ENCODE data around the gene DLAT. TPM values are rescaled to one million over a fixed set of nuclear protein-coding genes. Genes with fewer than 3 reads are reported as not detected.
A peak's percentile ranks its signal among the peaks of the same experiment; 100 is the strongest.

Gene DLAT
- total RNA-seq, 1 donor from 2014 or later = 34.2 TPM

- Mint-ChIP-seq H3K4me1 (ENCODE audit: low read depth, unreplicated experiment) (no peaks in the 10 kb centered on the region), H3K27me3 (ENCODE audit: low read depth, unreplicated experiment) (no peaks in the 10 kb centered on the region), H3K27ac (ENCODE audit: unreplicated experiment) (no peak overlapping the region), H3K36me3 (ENCODE audit: low read depth, unreplicated experiment) (peaks cover 11% of the 10 kb centered on the region), H3K4me3 (ENCODE audit: unreplicated experiment) (no peak overlapping the region), H3K9me3 (ENCODE audit: unreplicated experiment) (no peaks in the 10 kb centered on the region)
- H3K4me3 ChIP-seq (ENCODE audit: insufficient read depth, low read depth, low read length) = no peak overlapping the region
- no peaks in the 10 kb centered on the region for H3K9me3 ChIP-seq (ENCODE audit: insufficient read depth, low read depth, low read length)
- no peaks in the 10 kb centered on the region for H4K20me1 ChIP-seq (ENCODE audit: insufficient read depth, low read length)
- DNase-seq (ENCODE audit: low read depth) = no peak
- H3K79me2 ChIP-seq (ENCODE audit: insufficient read depth, low read length) = no peaks in the 10 kb centered on the region
- no peak overlapping the region for H3K4me2 ChIP-seq (ENCODE audit: low read length)
- H3K9ac ChIP-seq (ENCODE audit: low read length) = no peak overlapping the region
- H3K36me3 ChIP-seq (ENCODE audit: insufficient read depth, low read length) = peaks cover 23% of the 10 kb centered on the region
- H3K27ac ChIP-seq (ENCODE audit: low read depth, low read length) = no peak overlapping the region
- no peaks in the 10 kb centered on the region for H3K27me3 ChIP-seq (ENCODE audit: insufficient read depth, low read length)
- no peak for TF ChIP-seq EZH2 (IDR thresholded peaks at IDR 0.05; ENCODE audit: insufficient read depth, low read length)
- no peaks in the 10 kb centered on the region for H3K4me1 ChIP-seq (ENCODE audit: insufficient read depth, low read length)
- no peak overlapping the region for H2AFZ ChIP-seq (ENCODE audit: low read depth, low read length)
- FAIRE-seq = no peak
These were observed 32.0 kb downstream of the DLAT start for GRCh38 chr11:112057170-112057569.

DNA sequence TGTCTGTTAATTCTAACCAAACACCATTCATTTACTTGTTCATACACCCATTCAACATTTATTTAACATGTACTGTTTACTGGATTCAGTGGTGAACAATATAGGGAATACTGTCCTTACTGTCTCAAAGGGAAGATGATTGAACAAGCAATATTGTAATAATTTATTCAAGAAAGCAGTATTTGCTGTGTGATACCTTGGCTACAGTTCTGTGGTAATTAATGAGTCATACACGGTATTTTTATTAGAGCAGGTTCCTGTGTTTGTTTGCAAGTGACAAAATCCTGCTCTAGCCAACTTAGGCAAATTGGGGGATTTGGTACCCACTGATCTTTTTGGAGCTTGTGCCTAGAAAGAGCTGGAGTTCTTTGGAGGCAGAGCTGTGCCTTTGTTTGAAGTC lies 32.9 kb downstream of the DLAT start:
- H3K36me3 ChIP-seq (ENCODE audit: insufficient read depth, low read length) = peaks cover 22% of the 10 kb centered on the region
- H3K36me3 Mint-ChIP-seq (ENCODE audit: low read depth, unreplicated experiment) = peaks cover 11% of the 10 kb centered on the region

GRCh38 chr11:112062923-112063322 lies 37.7 kb downstream of the DLAT start:
- no peak overlapping the region for H3K4me3 Mint-ChIP-seq (ENCODE audit: unreplicated experiment)
- FAIRE-seq (peak; percentile 62), DNase-seq (ENCODE audit: low read depth) (no peak)
- no peak overlapping the region for H3K27ac Mint-ChIP-seq (ENCODE audit: unreplicated experiment)
- H3K4me3 ChIP-seq (ENCODE audit: insufficient read depth, low read depth, low read length) = no peak overlapping the region
- peaks cover 13% of the 10 kb centered on the region for H3K36me3 ChIP-seq (ENCODE audit: insufficient read depth, low read length)
- H3K4me1 Mint-ChIP-seq (ENCODE audit: low read depth, unreplicated experiment) = no peaks in the 10 kb centered on the region
- no peaks in the 10 kb centered on the region for H3K9me3 ChIP-seq (ENCODE audit: insufficient read depth, low read depth, low read length)
- H4K20me1 ChIP-seq (ENCODE audit: insufficient read depth, low read length) = no peaks in the 10 kb centered on the region
- no peaks in the 10 kb centered on the region for H3K4me1 ChIP-seq (ENCODE audit: insufficient read depth, low read length)
- H3K9me3 Mint-ChIP-seq (ENCODE audit: unreplicated experiment) = no peaks in the 10 kb centered on the region
- no peak overlapping the region for H2AFZ ChIP-seq (ENCODE audit: low read depth, low read length)
- H3K4me2 ChIP-seq (ENCODE audit: low read length) = no peak overlapping the region
- no peaks in the 10 kb centered on the region for H3K79me2 ChIP-seq (ENCODE audit: insufficient read depth, low read length)
- H3K27ac ChIP-seq (ENCODE audit: low read depth, low read length) = no peak overlapping the region
- peaks cover 3% of the 10 kb centered on the region for H3K36me3 Mint-ChIP-seq (ENCODE audit: low read depth, unreplicated experiment)
- H3K27me3 ChIP-seq (ENCODE audit: insufficient read depth, low read length) = no peaks in the 10 kb centered on the region
- no peaks in the 10 kb centered on the region for H3K27me3 Mint-ChIP-seq (ENCODE audit: low read depth, unreplicated experiment)
- no peak overlapping the region for H3K9ac ChIP-seq (ENCODE audit: low read length)
- TF ChIP-seq, protein P1, sequence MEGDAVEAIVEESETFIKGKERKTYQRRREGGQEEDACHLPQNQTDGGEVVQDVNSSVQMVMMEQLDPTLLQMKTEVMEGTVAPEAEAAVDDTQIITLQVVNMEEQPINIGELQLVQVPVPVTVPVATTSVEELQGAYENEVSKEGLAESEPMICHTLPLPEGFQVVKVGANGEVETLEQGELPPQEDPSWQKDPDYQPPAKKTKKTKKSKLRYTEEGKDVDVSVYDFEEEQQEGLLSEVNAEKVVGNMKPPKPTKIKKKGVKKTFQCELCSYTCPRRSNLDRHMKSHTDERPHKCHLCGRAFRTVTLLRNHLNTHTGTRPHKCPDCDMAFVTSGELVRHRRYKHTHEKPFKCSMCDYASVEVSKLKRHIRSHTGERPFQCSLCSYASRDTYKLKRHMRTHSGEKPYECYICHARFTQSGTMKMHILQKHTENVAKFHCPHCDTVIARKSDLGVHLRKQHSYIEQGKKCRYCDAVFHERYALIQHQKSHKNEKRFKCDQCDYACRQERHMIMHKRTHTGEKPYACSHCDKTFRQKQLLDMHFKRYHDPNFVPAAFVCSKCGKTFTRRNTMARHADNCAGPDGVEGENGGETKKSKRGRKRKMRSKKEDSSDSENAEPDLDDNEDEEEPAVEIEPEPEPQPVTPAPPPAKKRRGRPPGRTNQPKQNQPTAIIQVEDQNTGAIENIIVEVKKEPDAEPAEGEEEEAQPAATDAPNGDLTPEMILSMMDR (IDR thresholded peaks at IDR 0.05; ENCODE audit: insufficient read depth, low read depth, low read length) = no peak

More for the DNA sequence above, 32.9 kb downstream of the DLAT start:
- no peaks in the 10 kb centered on the region for H3K9me3 ChIP-seq (ENCODE audit: insufficient read depth, low read depth, low read length)
- TF ChIP-seq EZH2 (IDR thresholded peaks at IDR 0.05; ENCODE audit: insufficient read depth, low read length) = no peak
- TF ChIP-seq, protein P1 (IDR thresholded peaks at IDR 0.05; ENCODE audit: insufficient read depth, low read depth, low read length) = no peak
- DNase-seq (ENCODE audit: low read depth) = no peak
- H3K4me3 ChIP-seq (ENCODE audit: insufficient read depth, low read depth, low read length) = no peak overlapping the region
- H2AFZ ChIP-seq (ENCODE audit: low read depth, low read length) = no peak overlapping the region
- no peaks in the 10 kb centered on the region for H3K79me2 ChIP-seq (ENCODE audit: insufficient read depth, low read length)
- H3K27ac ChIP-seq (ENCODE audit: low read depth, low read length) = no peak overlapping the region
- Mint-ChIP-seq H3K27ac (ENCODE audit: unreplicated experiment) (no peak overlapping the region), H3K27me3 (ENCODE audit: low read depth, unreplicated experiment) (no peaks in the 10 kb centered on the region), H3K4me1 (ENCODE audit: low read depth, unreplicated experiment) (no peaks in the 10 kb centered on the region), H3K4me3 (ENCODE audit: unreplicated experiment) (no peak overlapping the region), H3K9me3 (ENCODE audit: unreplicated experiment) (no peaks in the 10 kb centered on the region)
- FAIRE-seq = peak; percentile 41
- no peak overlapping the region for H3K9ac ChIP-seq (ENCODE audit: low read length)
- H3K4me2 ChIP-seq (ENCODE audit: low read length) = no peak overlapping the region
- no peaks in the 10 kb centered on the region for H4K20me1 ChIP-seq (ENCODE audit: insufficient read depth, low read length)
- no peaks in the 10 kb centered on the region for H3K27me3 ChIP-seq (ENCODE audit: insufficient read depth, low read length)
- no peaks in the 10 kb centered on the region for H3K4me1 ChIP-seq (ENCODE audit: insufficient read depth, low read length)

All from astrocyte (in vitro differentiated cells and primary cell).